Liver (tissue), 9 donors: ENCODE results near the gene KRTAP22-2. TPM values are rescaled to one million over a fixed set of nuclear protein-coding genes. Genes with fewer than 3 reads are reported as not detected.

Source experiments
- DNase-seq: peaks from one replicate; pipeline ENCODE4 v3.0.0-alpha.2; 2017; ENCODE audit warnings: low spot score
- H3K27ac ChIP-seq, 2 donors: one replicate each; pipeline ENCODE4 v1.7.0; 2013; ENCODE audit warnings: inconsistent platforms in 2 of 2, low read length in 2 of 2, control low read depth in 1 of 2, low read depth in 1 of 2, mild to moderate bottlenecking in 1 of 2
- H3K27me3 ChIP-seq, 4 donors: one replicate each; pipeline versions ENCODE4 v1.6.1 to v1.7.0; 2013; ENCODE audit warnings: low read length in 3 of 4, inconsistent platforms in 1 of 4, mild to moderate bottlenecking in 1 of 4, moderate library complexity in 1 of 4; ENCODE audit not compliant: control insufficient read depth in 4 of 4, insufficient read depth in 4 of 4
- H3K36me3 ChIP-seq, 4 donors: one replicate each; pipeline versions ENCODE4 v1.6.1 to v1.7.0; 2013; ENCODE audit warnings: low read length in 3 of 4, mild to moderate bottlenecking in 3 of 4, low read depth in 1 of 4, moderate library complexity in 1 of 4; ENCODE audit not compliant: control insufficient read depth in 4 of 4, insufficient read depth in 3 of 4
- H3K4me1 ChIP-seq, 4 donors: one replicate each; pipeline versions ENCODE4 v1.6.1 to v1.7.0; 2013; ENCODE audit warnings: low read length in 3 of 4, mild to moderate bottlenecking in 3 of 4, moderate library complexity in 1 of 4; ENCODE audit not compliant: control insufficient read depth in 4 of 4, insufficient read depth in 4 of 4
- H3K4me3 ChIP-seq, 3 donors: one replicate each; pipeline versions ENCODE4 v1.6.1 to v1.7.0; 2013; ENCODE audit warnings: low read length in 3 of 3, control low read depth in 1 of 3, low read depth in 1 of 3, mild to moderate bottlenecking in 1 of 3
- H3K9ac ChIP-seq, 2 donors: one replicate each; pipeline ENCODE4 v1.7.0; 2013; ENCODE audit warnings: low read length in 2 of 2, mild to moderate bottlenecking in 2 of 2, moderate library complexity in 2 of 2, control low read depth in 1 of 2, low read depth in 1 of 2
- H3K9me3 ChIP-seq, 4 donors: one replicate each; pipeline versions ENCODE4 v1.6.1 to v1.7.0; 2013; ENCODE audit warnings: low read length in 3 of 4; ENCODE audit not compliant: control insufficient read depth in 4 of 4
- ATF3 ChIP-seq: IDR thresholded peaks from 2 replicates; pipeline ENCODE4 v1.6.1; 2016; ENCODE audit warnings: antibody characterized with exemption
- CTCF ChIP-seq: fragments of 150-350 bp; IDR thresholded peaks from 2 replicates; pipeline ENCODE4 v1.5.1; 2017; ENCODE audit warnings: improper control_type of control experiment, low read depth, low read length; ENCODE audit not compliant: missing input control
- EGR1 ChIP-seq, 2 donors: IDR thresholded peaks; 2 replicates each; pipeline ENCODE4 v1.6.1; 2016 to 2018; ENCODE audit warnings: antibody characterized with exemption in 2 of 2, low read depth in 2 of 2
- FOXA1 ChIP-seq: IDR thresholded peaks from 2 replicates; pipeline ENCODE4 v1.6.1; 2016; ENCODE audit warnings: antibody characterized with exemption
- FOXA2 ChIP-seq: IDR thresholded peaks from 2 replicates; pipeline ENCODE4 v1.6.1; 2016; ENCODE audit warnings: antibody characterized with exemption
- GABPA ChIP-seq, 2 donors: IDR thresholded peaks in 1 of 2; conservative IDR thresholded peaks in 1 of 2; 2 replicates each; pipeline ENCODE4 v1.6.1; 2016; ENCODE audit warnings: antibody characterized with exemption in 2 of 2, mild to moderate bottlenecking in 1 of 2, moderate library complexity in 1 of 2
- HNF4A ChIP-seq, 2 donors: conservative IDR thresholded peaks; 2 replicates each; pipeline ENCODE4 v1.6.1; 2016; ENCODE audit warnings: antibody characterized with exemption in 2 of 2, mild to moderate bottlenecking in 2 of 2
- HNF4G ChIP-seq: IDR thresholded peaks from 2 replicates; pipeline ENCODE4 v1.6.1; 2016; ENCODE audit warnings: antibody characterized with exemption
- JUND ChIP-seq, 2 donors: IDR thresholded peaks; 2 replicates each; pipeline ENCODE4 v1.6.1; 2016; ENCODE audit warnings: antibody characterized with exemption in 2 of 2
- MAX ChIP-seq: IDR thresholded peaks from 2 replicates; pipeline ENCODE4 v1.6.1; 2016; ENCODE audit warnings: antibody characterized with exemption
- NR2F2 ChIP-seq: IDR thresholded peaks from 2 replicates; pipeline ENCODE4 v1.6.1; 2016; ENCODE audit warnings: antibody characterized with exemption
- RAD21 ChIP-seq, 2 donors: IDR thresholded peaks; 2 replicates each; pipeline ENCODE4 v1.6.1; 2016; ENCODE audit warnings: antibody characterized with exemption in 2 of 2, mild to moderate bottlenecking in 2 of 2
- REST ChIP-seq: IDR thresholded peaks from 2 replicates; pipeline ENCODE4 v1.6.1; 2016; ENCODE audit warnings: antibody characterized with exemption, mild to moderate bottlenecking
- SP1 ChIP-seq: IDR thresholded peaks from 2 replicates; pipeline ENCODE4 v1.6.1; 2018; ENCODE audit warnings: antibody characterized with exemption, mild to moderate bottlenecking
- TAF1 ChIP-seq: conservative IDR thresholded peaks from 2 replicates; pipeline ENCODE4 v1.6.1; 2016; ENCODE audit warnings: antibody characterized with exemption, mild to moderate bottlenecking
- YY1 ChIP-seq: IDR thresholded peaks from 2 replicates; pipeline ENCODE4 v1.6.1; 2016; ENCODE audit warnings: antibody characterized with exemption, mild to moderate bottlenecking
- ZBTB33 ChIP-seq: IDR thresholded peaks from 2 replicates; pipeline ENCODE4 v1.6.1; 2016; ENCODE audit warnings: antibody characterized with exemption
- WGBS: extraction: QIAGEN DNeasy Blood & Tissue Kit; methylation state at CpG from one replicate; pipeline ENCODE4 v1.1.7; 2013; 5-methylcytosine and 5-hydroxymethylcytosine counted together
- polyA plus RNA-seq, 2 donors: library from polyadenylated mRNA; stranded (reverse) in 1 of 2; unstranded in 1 of 2; fragments of 200-250 nt in 1 of 2; fragments of >200 nt in 1 of 2; fragmentation: Nextera tagmentation in 1 of 2; extraction: Ambion mirVana in 1 of 2; gene quantifications; one replicate each; pipeline versions ENCODE4 v1.2.1 to v1.2.3, GENCODE V29; 2013 to 2015
- total RNA-seq, 2 donors: library from RNA; depleted of rRNA; stranded (reverse); fragments of >200 nt; gene quantifications; one replicate each; pipeline ENCODE4 v1.2.3, GENCODE V29; 2014
- donor health status: healthy.
- donor health status: healthy.
- donor health status: healthy.
- donor health status: healthy.
- donor health status: healthy.

KRTAP22-2 gene
- total and polyA plus RNA-seq, 4 donors: not detected

GRCh38 chr21:30612132-30612531 is 21.9 kb upstream of the KRTAP22-2 start:
- Histone ChIP-seq H3K9ac (no peak overlapping the region), H3K4me1 (no peaks in the 10 kb centered on the region), H3K4me3 (no peak overlapping the region), H3K9me3 (no peaks in the 10 kb centered on the region), H3K36me3 (no peaks in the 10 kb centered on the region), H3K27me3 (no peaks in the 10 kb centered on the region), H3K27ac (no peak overlapping the region)
- 84% methylated on average over 2 of the region's 2 CpGs for WGBS
- no peak for DNase-seq
- no peak for TF ChIP-seq ZBTB33
- no peak for TF ChIP-seq TAF1
- TF ChIP-seq CTCF: no peak
- TF ChIP-seq RAD21 (IDR thresholded peaks at IDR 0.05): no peak
- TF ChIP-seq YY1: no peak
- TF ChIP-seq HNF4A (conservative IDR thresholded peaks at IDR 0.05): no peak
- TF ChIP-seq HNF4G: no peak
- TF ChIP-seq ATF3: no peak
- TF ChIP-seq EGR1 (IDR thresholded peaks at IDR 0.05; ENCODE audit: low read depth in 2 of 2): no peak
- TF ChIP-seq SP1: no peak
- no peak for TF ChIP-seq FOXA2
- no peak for TF ChIP-seq GABPA (IDR thresholded peaks at IDR 0.05 in 1 of 2, conservative IDR thresholded peaks at IDR 0.05 in 1 of 2)
- no peak for TF ChIP-seq JUND (IDR thresholded peaks at IDR 0.05)
- TF ChIP-seq FOXA1: no peak

GRCh38 chr21:30605968-30606367 is 15.8 kb upstream of the KRTAP22-2 start:
- Histone ChIP-seq H3K4me3 (no peak overlapping the region), H3K27ac (no peak overlapping the region), H3K9me3 (no peaks in the 10 kb centered on the region), H3K27me3 (no peaks in the 10 kb centered on the region), H3K4me1 (no peaks in the 10 kb centered on the region), H3K9ac (no peak overlapping the region), H3K36me3 (no peaks in the 10 kb centered on the region)
- DNase-seq: no peak
- TF ChIP-seq MAX: no peak
- no peak for TF ChIP-seq EGR1 (IDR thresholded peaks at IDR 0.05; ENCODE audit: low read depth in 2 of 2)
- 73% methylated on average over 2 of the region's 2 CpGs for WGBS

- no peaks in the 10 kb centered on the region for H3K4me1 ChIP-seq
- no peak within 1 kb of the TSS for H3K4me3 ChIP-seq
- H3K27me3 ChIP-seq: no peaks in the 10 kb centered on the region
- H3K9ac ChIP-seq: no peak within 1 kb of the TSS
- no peaks in the 10 kb centered on the region for H3K36me3 ChIP-seq
- no peak within 1 kb of the TSS for H3K27ac ChIP-seq
- DNase-seq: no peak
- 63% methylated on average over 1 of the region's 1 CpG for WGBS
- no peaks in the 10 kb centered on the region for H3K9me3 ChIP-seq
- TF ChIP-seq JUND (IDR thresholded peaks at IDR 0.05): no peak
- no peak for TF ChIP-seq FOXA2
- TF ChIP-seq SP1: no peak
- TF ChIP-seq EGR1 (IDR thresholded peaks at IDR 0.05; ENCODE audit: low read depth in 2 of 2): no peak
- TF ChIP-seq ATF3: no peak
- no peak for TF ChIP-seq FOXA1
- no peak for TF ChIP-seq YY1
- no peak for TF ChIP-seq RAD21 (IDR thresholded peaks at IDR 0.05)
- no peak for TF ChIP-seq HNF4G
- TF ChIP-seq REST: no peak
- no peak for TF ChIP-seq NR2F2
- TF ChIP-seq ZBTB33: no peak
Observed at GRCh38 chr21:30600787-30601186, 10.6 kb upstream of the KRTAP22-2 start, which contains the start of gene KRTAP22-1. TSS of gene KRTAP22-1 (plus strand) at chr21:30601087.
